Esophagus squamous epithelium (tissue), 5 donors: ENCODE measurements around the gene SEMA4C. TPM values are rescaled to one million over a fixed set of nuclear protein-coding genes. Genes with fewer than 3 reads are reported as not detected.

Experiments
- DNase-seq: peaks from one replicate; lab custom pipeline; 2025; lab: John Stamatoyannopoulos, UW
- H3K27ac ChIP-seq, 4 donors: fragments of 200-600 bp; sonication (generic); one replicate each; pipeline ENCODE4 v1.5.1; 2016 to 2019; ENCODE audit warnings: mild to moderate bottlenecking in 1 of 4
- H3K27me3 ChIP-seq, 4 donors: fragments of 200-600 bp; sonication (generic); 1 replicate in 3 of 4; 2 replicates in 1 of 4; pipeline versions ENCODE4 v1.5.1 to v1.6.0; 2017 to 2021; ENCODE audit warnings: antibody characterized with exemption in 1 of 4
- H3K36me3 ChIP-seq, 3 donors: fragments of 200-600 bp; sonication (generic); one replicate each; pipeline ENCODE4 v1.5.1; 2016 to 2019
- H3K4me1 ChIP-seq, 3 donors: fragments of 200-600 bp; sonication (generic); one replicate each; pipeline ENCODE4 v1.5.1; 2017 to 2019
- H3K4me3 ChIP-seq, 4 donors: fragments of 200-600 bp; sonication (generic); 1 replicate in 3 of 4; 2 replicates in 1 of 4; pipeline ENCODE4 v1.5.1; 2016 to 2019; ENCODE audit warnings: mild to moderate bottlenecking in 2 of 4, moderate library complexity in 1 of 4
- H3K9me3 ChIP-seq, 3 donors: fragments of 200-600 bp; sonication (generic); one replicate each; pipeline ENCODE4 v1.5.1; 2016 to 2019
- POLR2A ChIP-seq, 4 donors: fragments of 450-650 bp; IDR thresholded peaks; one replicate each; pipeline ENCODE4 v1.6.1; 2017; ENCODE audit warnings: antibody characterized with exemption in 4 of 4, mild to moderate bottlenecking in 4 of 4, moderate library complexity in 3 of 4
- WGBS, 2 donors: methylation state at CpG; one replicate each; pipeline ENCODE4 v1.1.5; 2018; 5-methylcytosine and 5-hydroxymethylcytosine counted together
- intact Hi-C: fragments of 100-400 bp; cut with DNase I; formaldehyde crosslinking; loops from one replicate; pipeline ENCODE4 v1.15.0; 2022
- total RNA-seq, 4 donors: library from RNA; depleted of rRNA; stranded (reverse); fragments of >200 nt; gene quantifications; one replicate each; pipeline ENCODE4 v1.1.0, GENCODE V29; 2016
- TF ChIP-seq, protein P1 (sequence below), 6 experiments: fragments of 450-650 bp in 4 of 6; fragments of 200-600 bp in 2 of 6; sonication (generic) in 2 of 6; IDR thresholded peaks; one replicate each; pipeline ENCODE4 v1.5.1; 2016 to 2019; ENCODE audit warnings: antibody characterized with exemption in 6 of 6, mild to moderate bottlenecking in 4 of 6, moderate library complexity in 4 of 6
- donor health status: DM: yes; HTN: yes; CAD: no.

The SEMA4C gene, protein sequence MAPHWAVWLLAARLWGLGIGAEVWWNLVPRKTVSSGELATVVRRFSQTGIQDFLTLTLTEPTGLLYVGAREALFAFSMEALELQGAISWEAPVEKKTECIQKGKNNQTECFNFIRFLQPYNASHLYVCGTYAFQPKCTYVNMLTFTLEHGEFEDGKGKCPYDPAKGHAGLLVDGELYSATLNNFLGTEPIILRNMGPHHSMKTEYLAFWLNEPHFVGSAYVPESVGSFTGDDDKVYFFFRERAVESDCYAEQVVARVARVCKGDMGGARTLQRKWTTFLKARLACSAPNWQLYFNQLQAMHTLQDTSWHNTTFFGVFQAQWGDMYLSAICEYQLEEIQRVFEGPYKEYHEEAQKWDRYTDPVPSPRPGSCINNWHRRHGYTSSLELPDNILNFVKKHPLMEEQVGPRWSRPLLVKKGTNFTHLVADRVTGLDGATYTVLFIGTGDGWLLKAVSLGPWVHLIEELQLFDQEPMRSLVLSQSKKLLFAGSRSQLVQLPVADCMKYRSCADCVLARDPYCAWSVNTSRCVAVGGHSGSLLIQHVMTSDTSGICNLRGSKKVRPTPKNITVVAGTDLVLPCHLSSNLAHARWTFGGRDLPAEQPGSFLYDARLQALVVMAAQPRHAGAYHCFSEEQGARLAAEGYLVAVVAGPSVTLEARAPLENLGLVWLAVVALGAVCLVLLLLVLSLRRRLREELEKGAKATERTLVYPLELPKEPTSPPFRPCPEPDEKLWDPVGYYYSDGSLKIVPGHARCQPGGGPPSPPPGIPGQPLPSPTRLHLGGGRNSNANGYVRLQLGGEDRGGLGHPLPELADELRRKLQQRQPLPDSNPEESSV
- 10 to 100 TPM in 2 of 4 donors, 1 to 10 TPM in 2; 7.4 to 23.8 (median 12.8) TPM for total RNA-seq

DNA sequence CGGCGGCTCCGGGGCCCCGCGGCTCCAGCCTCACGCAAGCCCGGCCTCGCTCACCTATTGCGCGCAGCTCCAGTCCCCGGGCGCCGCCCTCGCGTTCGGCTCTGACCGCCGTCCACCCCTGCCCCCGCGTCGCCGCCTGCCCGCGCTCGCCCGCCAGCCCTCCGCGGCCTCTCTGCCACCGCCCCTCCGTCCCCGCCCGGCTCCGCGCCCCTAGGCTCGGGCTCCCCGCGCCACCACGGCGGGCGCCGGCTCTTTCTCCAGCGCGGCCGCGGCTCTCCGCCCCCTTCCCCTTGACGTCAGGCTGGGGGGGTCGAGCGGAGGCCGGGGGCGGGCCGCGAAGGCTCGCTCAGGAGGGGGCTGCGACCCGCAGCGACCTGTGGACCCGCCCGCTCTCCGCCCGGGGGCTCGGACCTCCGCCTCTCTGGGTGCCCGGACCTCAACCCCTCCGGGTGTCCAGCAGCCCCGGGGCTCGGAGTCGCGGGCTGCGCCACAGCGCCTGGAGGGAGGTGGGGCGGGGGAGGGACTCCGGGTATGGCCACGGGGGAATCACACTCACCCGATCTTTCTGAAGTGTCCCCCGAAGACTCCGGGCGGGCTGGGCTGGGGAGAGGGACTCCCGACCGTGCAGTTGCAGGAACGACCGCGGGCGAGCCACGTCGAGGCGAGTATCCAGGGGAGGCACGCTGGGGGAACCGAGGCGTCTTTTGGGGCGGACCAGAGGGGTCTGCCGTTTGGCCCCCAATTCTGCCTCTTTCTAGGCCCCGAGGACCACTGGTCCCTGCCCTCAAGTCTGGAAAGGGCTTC, at the start of gene SEMA4C:
SEMA4C (minus strand) TSS at position 259 of the 804 bp plus-strand sequence. CDS start 2,194 bp downstream, outside the sequence.
- peak in 3 of 4 donors; percentile 53 to 81 (median 66) for TF ChIP-seq POLR2A (IDR thresholded peaks at IDR 0.05)
- TF ChIP-seq, protein P1, sequence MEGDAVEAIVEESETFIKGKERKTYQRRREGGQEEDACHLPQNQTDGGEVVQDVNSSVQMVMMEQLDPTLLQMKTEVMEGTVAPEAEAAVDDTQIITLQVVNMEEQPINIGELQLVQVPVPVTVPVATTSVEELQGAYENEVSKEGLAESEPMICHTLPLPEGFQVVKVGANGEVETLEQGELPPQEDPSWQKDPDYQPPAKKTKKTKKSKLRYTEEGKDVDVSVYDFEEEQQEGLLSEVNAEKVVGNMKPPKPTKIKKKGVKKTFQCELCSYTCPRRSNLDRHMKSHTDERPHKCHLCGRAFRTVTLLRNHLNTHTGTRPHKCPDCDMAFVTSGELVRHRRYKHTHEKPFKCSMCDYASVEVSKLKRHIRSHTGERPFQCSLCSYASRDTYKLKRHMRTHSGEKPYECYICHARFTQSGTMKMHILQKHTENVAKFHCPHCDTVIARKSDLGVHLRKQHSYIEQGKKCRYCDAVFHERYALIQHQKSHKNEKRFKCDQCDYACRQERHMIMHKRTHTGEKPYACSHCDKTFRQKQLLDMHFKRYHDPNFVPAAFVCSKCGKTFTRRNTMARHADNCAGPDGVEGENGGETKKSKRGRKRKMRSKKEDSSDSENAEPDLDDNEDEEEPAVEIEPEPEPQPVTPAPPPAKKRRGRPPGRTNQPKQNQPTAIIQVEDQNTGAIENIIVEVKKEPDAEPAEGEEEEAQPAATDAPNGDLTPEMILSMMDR (IDR thresholded peaks at IDR 0.05), result no peak
- intact Hi-C loops, result no loop called here
- H3K4me3 ChIP-seq, result peak within 1 kb of the TSS; percentile 65 to 94 (median 78)
- H3K27ac ChIP-seq, result peak within 1 kb of the TSS; percentile 95 to 100 (median 97)
- DNase-seq, result no peak
- peaks cover 51 to 90% (median 65%) of the 10 kb centered on the region in 3 donors for H3K4me1 ChIP-seq
- peaks cover 6 to 27% (median 12%) of the 10 kb centered on the region in 3 donors for H3K36me3 ChIP-seq
- no peaks in the 10 kb centered on the region for H3K27me3 ChIP-seq
- WGBS, 2 donors, result 2% methylated on average over 7 of the region's 93 CpGs; no CpG with 5 or more reads in 1 of the 2 donors
- H3K9me3 ChIP-seq, result no peaks in the 10 kb centered on the region

DNA sequence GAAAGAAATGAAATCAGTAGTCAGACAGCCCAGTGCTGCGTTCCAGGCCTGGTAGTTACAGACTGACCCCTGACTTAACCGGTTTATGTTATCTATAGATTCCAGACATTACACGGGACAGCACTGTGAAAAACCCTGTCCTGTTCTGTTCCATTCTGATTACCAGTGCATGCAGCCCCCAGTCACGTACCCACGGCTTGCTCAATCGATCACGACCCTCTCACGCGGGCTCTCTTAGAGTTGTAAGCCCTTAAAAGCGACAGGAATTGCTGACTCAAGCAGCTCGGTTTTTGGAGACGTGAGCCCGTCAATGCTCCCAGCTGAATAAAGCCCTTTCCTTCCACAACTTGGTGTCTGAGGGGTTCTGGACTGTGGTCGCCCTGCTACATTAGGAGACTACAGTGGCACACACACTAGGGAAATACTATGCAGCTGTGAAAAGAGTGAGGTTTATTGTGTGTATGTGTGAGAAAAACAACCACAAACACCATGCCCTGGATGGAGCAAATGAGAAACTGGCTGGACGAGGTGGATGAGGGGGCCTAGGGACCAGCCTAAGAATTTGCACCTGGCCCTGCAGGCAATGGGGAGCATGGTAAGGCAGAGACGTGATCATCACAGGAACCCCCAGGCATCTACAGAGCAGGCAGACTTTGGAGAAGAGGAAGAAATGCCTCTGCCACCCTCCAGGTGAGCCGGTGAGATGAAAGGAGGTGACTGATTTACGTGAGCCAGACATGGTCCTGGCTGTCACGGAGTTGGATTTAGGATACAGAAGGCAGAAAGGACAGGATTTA, 49.1 kb upstream of the SEMA4C start:
- no peak for DNase-seq
- WGBS, 2 donors, result 89 to 90% methylated on average over 17 to 18 of the region's 19 CpGs
- no peaks in the 10 kb centered on the region for H3K36me3 ChIP-seq
- no peaks in the 10 kb centered on the region for H3K9me3 ChIP-seq
- intact Hi-C loops, result no loop called here
- H3K4me3 ChIP-seq, result no peak overlapping the region
- H3K4me1 ChIP-seq, result peaks cover 12 to 23% (median 14%) of the 10 kb centered on the region in 3 donors
- no peaks in the 10 kb centered on the region for H3K27me3 ChIP-seq
- TF ChIP-seq, protein P1 (IDR thresholded peaks at IDR 0.05), result no peak
- TF ChIP-seq POLR2A (IDR thresholded peaks at IDR 0.05), result no peak
- H3K27ac ChIP-seq, result no peak overlapping the region

DNA sequence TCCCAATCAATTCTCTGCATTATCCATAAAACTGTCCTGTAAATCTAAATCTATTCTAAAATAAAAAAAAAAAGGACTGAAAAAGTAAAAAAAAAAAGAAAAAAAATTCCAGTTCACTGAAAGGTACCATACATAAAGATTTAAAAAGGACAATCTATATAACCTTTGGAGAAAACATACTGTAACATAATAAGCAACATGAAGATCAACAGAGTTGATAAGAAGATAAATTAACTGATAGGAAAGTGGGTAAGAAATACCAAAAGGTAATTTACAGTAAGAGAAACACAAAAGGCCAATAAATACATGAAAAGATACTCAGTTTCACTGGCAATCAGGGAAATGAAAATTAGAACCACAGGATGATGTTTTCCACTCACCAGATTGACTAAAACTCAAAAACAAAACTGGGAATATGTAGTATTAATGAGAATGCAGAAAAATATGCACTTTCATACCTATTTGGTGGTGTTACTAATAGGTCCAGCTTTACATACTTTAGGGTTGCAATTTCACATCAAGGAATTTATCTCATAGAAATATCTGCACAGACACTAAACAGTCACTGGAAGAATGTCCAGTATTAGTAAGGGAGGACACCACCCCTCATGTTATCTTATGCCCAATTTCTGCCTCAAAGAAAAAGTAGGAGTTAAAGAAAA, 48.3 kb upstream of the SEMA4C start:
- no peak for DNase-seq
- Histone ChIP-seq H3K9me3 (no peaks in the 10 kb centered on the region), H3K4me1 (peaks cover 13 to 30% (median 21%) of the 10 kb centered on the region in 3 donors), H3K4me3 (no peak overlapping the region), H3K27ac (no peak overlapping the region), H3K36me3 (no peaks in the 10 kb centered on the region), H3K27me3 (no peaks in the 10 kb centered on the region)
- TF ChIP-seq, protein P1 (IDR thresholded peaks at IDR 0.05), result no peak
- no peak for TF ChIP-seq POLR2A (IDR thresholded peaks at IDR 0.05)
- intact Hi-C loops, result no loop called here
